Stimulated activated CD4-positive, alpha-beta T cell treated with anti-CD3 and anti-CD28 coated beads, Interleukin-12 subunit alpha, Interleukin-12 subunit beta, amount 100 ng/mL, for 48 hours (primary cell): Measurements from ENCODE around the gene PHACTR1.
"Not testable (repeated sequence)": the region's sequence is repeated elsewhere in the genome, so short reads cannot be mapped to it uniquely, and the experiment has no call there.

ENCODE experiments used
- DNase-seq, 3 donors: peaks; one replicate each; pipeline ENCODE4 v3.0.0-alpha.2; 2020; ENCODE audit warnings: low read depth in 2 of 3, low spot score in 1 of 3

Gene PHACTR1

GRCh38 chr6:12716298-12716916 is at the start of gene PHACTR1:
PHACTR1 (plus strand) TSS chr6:12716767.
- DNase-seq = no peak

GRCh38 chr6:12666886-12667285 is 49.7 kb upstream of the PHACTR1 start:
- no peak for DNase-seq

- DNase-seq = no peak
Measured at GRCh38 chr6:12675931-12676330, 40.6 kb upstream of the PHACTR1 start.

- DNase-seq = no peak
Measured at GRCh38 chr6:12679341-12679740, 37.2 kb upstream of the PHACTR1 start.

GRCh38 chr6:12693122-12693521 is 23.4 kb upstream of the PHACTR1 start:
- no peak for DNase-seq

- DNase-seq = no peak
Measured at GRCh38 chr6:12698298-12698697, 18.3 kb upstream of the PHACTR1 start.

- DNase-seq = no peak
Measured at GRCh38 chr6:12704946-12705345, 11.6 kb upstream of the PHACTR1 start.

- DNase-seq = no peak
Measured at GRCh38 chr6:12709116-12709515, 7.5 kb upstream of the PHACTR1 start.

- DNase-seq = no peak
Measured at GRCh38 chr6:12709556-12710232, 6.9 kb upstream of the PHACTR1 start.

GRCh38 chr6:12710921-12711320 is 5.6 kb upstream of the PHACTR1 start:
- DNase-seq = no peak

- DNase-seq = no peak
Measured at GRCh38 chr6:12714022-12714421, 2.5 kb upstream of the PHACTR1 start.

- no peak for DNase-seq
Measured at GRCh38 chr6:12715437-12715836, 1.1 kb upstream of the PHACTR1 start.

GRCh38 chr6:12717356-12717755 is 789 bp downstream of the PHACTR1 start:
- DNase-seq = no peak

- DNase-seq = no peak
Measured at GRCh38 chr6:12718015-12718414, 1.4 kb downstream of the PHACTR1 start.

GRCh38 chr6:12719017-12719416 is 2.5 kb downstream of the PHACTR1 start:
- no peak for DNase-seq

GRCh38 chr6:12720310-12720709 is 3.7 kb downstream of the PHACTR1 start:
- DNase-seq = no peak

- DNase-seq = no peak
Measured at GRCh38 chr6:12725263-12725662, 8.7 kb downstream of the PHACTR1 start.

- DNase-seq = no peak
Measured at GRCh38 chr6:12729467-12729866, 12.9 kb downstream of the PHACTR1 start.

GRCh38 chr6:12730809-12731208 is 14.2 kb downstream of the PHACTR1 start:
- not testable (repeated sequence) for DNase-seq

- no peak for DNase-seq
Measured at GRCh38 chr6:12733876-12734275, 17.3 kb downstream of the PHACTR1 start.

- no peak for DNase-seq
Measured at GRCh38 chr6:12735786-12736185, 19.2 kb downstream of the PHACTR1 start.

GRCh38 chr6:12748411-12748810 is 31.8 kb downstream of the PHACTR1 start:
- no peak for DNase-seq
